HG03097 (cell line): ENCODE data around the gene MEGF10.
A peak's percentile ranks its signal among the peaks of the same experiment; 100 is the strongest.

Experiments used
- ATAC-seq: cut with Tn5 transposase; IDR thresholded peaks from one replicate; pipeline ENCODE4 v1.9.1; 2021; ENCODE audit not compliant: unreplicated experiment, low FRiP score

MEGF10 gene

GRCh38 chr5:127431977-127432585 is 141.5 kb downstream of the MEGF10 start:
- no peak for ATAC-seq

GRCh38 chr5:127433526-127433925 is 142.9 kb downstream of the MEGF10 start:
- no peak for ATAC-seq

DNA sequence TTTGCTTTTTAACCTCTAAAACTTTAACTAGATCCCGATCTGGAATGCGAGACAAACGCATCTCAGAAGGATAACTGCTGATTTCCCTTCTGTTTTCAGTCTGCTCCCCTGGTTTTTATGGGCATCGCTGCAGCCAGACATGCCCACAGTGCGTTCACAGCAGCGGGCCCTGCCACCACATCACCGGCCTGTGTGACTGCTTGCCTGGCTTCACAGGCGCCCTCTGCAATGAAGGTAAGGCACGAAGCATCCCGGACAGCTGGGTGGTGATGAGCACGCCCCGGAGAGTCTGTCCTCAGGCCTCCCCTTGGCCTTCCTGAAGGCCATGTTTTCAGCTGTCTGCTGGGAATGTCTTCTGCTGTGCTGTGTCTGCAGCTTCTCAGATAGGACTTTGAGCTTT is 144.0 kb downstream of the MEGF10 start:
- no peak for ATAC-seq

DNA sequence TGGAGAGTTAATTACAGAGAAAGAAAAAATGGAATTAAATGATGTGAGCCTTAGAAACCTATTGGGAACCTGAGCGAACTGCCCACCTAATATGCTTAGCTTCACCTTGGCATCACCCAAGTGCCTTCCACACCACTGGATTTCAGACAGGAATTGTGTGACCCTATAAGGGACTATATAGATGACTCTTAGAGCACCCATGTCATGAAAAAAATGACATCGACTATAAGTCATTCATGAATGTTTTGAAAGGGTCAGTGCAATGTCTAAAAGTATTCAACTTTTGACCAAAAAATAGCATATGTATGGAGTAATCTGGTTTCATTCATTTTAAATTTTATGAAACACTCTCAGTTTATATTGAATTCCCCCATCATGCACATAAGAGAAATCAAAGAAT is 145.2 kb downstream of the MEGF10 start:
- no peak for ATAC-seq

GRCh38 chr5:127439644-127440043 is 149.0 kb downstream of the MEGF10 start:
- no peak for ATAC-seq

- ATAC-seq, result no peak
Measured at GRCh38 chr5:127440831-127441230, 150.2 kb downstream of the MEGF10 start.

DNA sequence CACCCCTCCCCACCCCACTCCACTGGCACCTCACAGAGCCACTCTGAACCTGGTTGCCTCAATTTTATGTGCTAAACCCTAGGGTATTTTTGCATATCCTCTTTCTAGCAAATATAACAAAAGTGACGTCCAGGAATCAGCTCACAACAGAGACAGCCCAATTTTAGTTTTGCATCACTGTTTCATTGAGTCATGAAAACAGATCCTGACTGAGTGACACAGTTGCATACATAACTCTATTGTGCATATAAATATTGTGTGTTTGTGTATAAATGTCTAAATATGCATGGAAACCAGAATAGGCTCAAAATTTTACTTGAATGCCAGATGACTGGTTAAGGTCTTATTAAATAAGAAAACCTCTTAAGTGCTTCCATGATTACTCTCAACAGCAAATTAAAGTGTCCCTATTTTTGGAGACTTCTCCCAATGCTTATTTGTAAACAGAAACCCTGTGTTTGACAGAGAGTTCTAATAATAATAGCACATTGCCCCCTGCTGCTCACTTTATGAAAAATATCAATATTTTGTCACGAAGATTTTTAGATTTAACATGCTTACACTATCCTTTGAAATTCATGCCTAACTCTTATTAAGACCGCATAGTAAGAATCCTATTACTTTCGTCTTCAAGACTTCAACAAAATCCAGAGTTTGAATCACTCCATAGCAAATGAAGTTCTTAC is 151.3 kb downstream of the MEGF10 start:
- no peak for ATAC-seq

- no peak for ATAC-seq
Measured at GRCh38 chr5:127444171-127444570, 153.6 kb downstream of the MEGF10 start.

DNA sequence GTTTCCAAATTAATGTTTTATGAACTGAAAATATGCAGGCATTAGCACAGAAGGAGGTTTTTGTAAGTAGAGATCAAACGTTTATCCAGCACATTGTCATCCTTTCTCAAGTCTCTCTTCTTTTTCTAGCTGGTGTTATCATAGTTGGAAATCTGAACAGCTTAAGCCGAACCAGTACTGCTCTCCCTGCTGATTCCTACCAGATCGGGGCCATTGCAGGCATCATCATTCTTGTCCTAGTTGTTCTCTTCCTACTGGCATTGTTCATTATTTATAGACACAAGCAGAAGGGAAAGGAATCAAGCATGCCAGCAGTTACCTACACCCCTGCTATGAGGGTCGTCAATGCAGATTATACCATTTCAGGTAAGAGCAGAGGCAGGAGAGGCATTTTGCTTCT is 154.7 kb downstream of the MEGF10 start:
- no peak for ATAC-seq

GRCh38 chr5:127446626-127447025 is 156.0 kb downstream of the MEGF10 start:
- no peak for ATAC-seq

DNA sequence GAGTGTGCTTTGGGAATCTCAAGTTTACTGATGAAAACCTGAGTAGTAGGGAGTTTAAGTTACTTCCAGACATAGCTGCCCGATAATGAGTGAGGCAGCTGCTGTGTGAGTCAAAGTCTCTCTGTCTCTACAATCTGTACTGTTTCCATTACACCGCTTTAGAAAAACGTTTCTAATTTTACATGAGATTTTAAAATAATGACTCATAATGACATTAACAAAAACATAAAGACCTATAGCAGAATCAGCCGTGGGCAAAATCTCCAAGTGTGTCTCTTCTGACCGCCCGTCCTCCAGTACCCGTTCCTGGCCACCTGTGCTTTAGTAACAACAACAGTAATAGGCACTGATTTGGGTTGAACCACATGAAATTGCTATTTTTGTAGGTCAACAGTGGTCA is 157.2 kb downstream of the MEGF10 start:
- no peak for ATAC-seq

- ATAC-seq, result no peak
Measured at GRCh38 chr5:127450046-127450445, 159.4 kb downstream of the MEGF10 start.

- ATAC-seq, result no peak
Measured at GRCh38 chr5:127451096-127451495, 160.5 kb downstream of the MEGF10 start.

- ATAC-seq, result no peak
Measured at GRCh38 chr5:127452626-127453025, 162.0 kb downstream of the MEGF10 start.

DNA sequence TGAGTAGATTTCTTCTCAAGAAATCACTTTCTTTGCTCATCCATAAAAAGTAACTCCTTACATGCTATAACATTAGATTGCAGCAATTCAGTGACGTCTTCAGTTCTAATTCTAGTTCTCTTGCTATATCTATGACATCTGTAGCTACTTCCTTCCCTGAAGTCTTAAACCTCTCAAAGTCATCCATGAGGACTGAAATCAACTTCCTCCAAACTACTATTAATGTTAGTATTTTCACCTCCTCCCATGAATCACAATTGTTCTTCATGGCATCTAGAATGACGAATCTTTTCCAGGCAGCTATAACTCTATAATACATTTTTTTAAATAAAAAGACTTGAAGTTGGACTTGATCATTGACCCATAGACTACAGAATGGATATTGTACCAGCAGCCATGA is 180.6 kb downstream of the MEGF10 start:
- ATAC-seq, result no peak

- no peak for ATAC-seq
Measured at GRCh38 chr5:127472700-127473099, 182.1 kb downstream of the MEGF10 start.

DNA sequence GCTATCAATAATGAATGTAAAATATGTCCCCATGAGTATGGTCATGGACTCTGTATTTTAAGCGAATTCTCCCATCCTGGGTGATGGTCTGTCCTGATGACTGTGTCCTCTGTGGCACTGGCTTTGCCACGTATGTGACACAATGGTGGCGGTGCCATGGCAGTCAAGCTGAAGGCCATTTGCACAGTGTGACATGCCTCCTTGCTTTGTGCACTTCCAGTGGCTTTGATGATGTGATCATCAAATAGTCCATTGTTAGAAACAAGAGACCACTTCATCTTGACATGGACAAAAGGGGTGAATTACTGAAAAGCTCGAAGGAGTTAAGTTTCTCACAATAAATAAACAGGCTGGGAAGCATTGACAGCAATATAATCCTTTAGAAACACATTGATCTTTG is 195.9 kb downstream of the MEGF10 start:
- ATAC-seq, result no peak

- peak; percentile 68 for ATAC-seq
Measured at GRCh38 chr5:127492854-127493738, 202.5 kb downstream of the MEGF10 start.

- no peak for ATAC-seq
Measured at GRCh38 chr5:127498548-127498947, 208.0 kb downstream of the MEGF10 start.

DNA sequence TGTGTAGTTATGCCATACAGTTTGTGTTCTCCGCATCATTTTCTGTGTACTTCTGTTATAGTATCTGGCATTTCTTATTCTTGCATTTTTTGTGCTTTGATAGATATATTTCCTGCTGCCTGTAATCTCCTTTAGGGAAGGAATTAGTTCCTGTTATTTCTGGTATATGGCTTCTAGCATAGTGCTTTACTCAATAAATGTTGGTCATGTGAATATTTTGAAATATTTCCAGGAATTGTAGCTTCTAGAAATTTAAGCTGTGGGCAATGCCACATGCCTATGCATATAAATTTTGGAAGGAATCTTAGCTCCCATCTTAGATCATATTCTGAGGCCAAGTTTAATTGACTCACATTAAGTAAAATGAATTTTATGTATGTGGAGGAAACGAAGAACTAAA is 215.3 kb downstream of the MEGF10 start:
- ATAC-seq, result no peak

DNA sequence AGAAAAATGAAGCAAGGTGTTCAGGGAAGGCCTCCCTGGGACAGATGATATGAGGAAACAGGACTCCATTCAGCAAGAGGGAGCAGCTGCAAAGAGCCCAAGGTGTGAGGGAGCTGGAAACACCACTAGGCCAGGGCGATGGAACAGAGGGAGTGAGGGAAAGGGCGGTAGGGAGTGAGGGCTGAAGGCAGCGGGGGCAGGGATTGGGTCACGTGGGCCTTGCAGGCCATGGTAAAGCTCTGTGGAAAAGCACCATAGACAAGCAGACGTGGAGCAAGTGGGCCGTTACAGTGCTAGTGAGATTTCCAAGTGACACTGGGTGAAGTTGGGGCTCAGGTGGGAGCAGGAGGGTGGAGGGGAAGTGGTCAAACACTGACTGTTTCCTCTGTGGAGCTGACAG is 216.0 kb downstream of the MEGF10 start:
- ATAC-seq, result no peak
